Measurements from ENCODE around the gene PKP1.

Gene PKP1

GRCh38 chr1:201279313-201279712, 4.0 kb upstream of the PKP1 start:
- Histone ChIP-seq H3K9ac (no peak overlapping the region), H3K4me2 (no peak overlapping the region), H3K27ac (no peak overlapping the region), H4K20me1 (ENCODE audit: insufficient read depth) (no peaks in the 10 kb centered on the region), H2AFZ (ENCODE audit: low read depth) (no peak overlapping the region), H3K36me3 (ENCODE audit: insufficient read depth) (no peaks in the 10 kb centered on the region), H3K27me3 (ENCODE audit: insufficient read depth, low read depth) (no peaks in the 10 kb centered on the region), H3K4me1 (ENCODE audit: low read depth, poor library complexity, severe bottlenecking) (no peaks in the 10 kb centered on the region), H3K4me3 (IDR thresholded peaks at IDR 0.05; ENCODE audit: insufficient read depth, low read depth, low read length) (no peak overlapping the region), H3K79me2 (ENCODE audit: insufficient read depth, low read depth) (no peaks in the 10 kb centered on the region)
- TF ChIP-seq, protein P1, sequence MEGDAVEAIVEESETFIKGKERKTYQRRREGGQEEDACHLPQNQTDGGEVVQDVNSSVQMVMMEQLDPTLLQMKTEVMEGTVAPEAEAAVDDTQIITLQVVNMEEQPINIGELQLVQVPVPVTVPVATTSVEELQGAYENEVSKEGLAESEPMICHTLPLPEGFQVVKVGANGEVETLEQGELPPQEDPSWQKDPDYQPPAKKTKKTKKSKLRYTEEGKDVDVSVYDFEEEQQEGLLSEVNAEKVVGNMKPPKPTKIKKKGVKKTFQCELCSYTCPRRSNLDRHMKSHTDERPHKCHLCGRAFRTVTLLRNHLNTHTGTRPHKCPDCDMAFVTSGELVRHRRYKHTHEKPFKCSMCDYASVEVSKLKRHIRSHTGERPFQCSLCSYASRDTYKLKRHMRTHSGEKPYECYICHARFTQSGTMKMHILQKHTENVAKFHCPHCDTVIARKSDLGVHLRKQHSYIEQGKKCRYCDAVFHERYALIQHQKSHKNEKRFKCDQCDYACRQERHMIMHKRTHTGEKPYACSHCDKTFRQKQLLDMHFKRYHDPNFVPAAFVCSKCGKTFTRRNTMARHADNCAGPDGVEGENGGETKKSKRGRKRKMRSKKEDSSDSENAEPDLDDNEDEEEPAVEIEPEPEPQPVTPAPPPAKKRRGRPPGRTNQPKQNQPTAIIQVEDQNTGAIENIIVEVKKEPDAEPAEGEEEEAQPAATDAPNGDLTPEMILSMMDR (conservative IDR thresholded peaks at IDR 0.05; ENCODE audit: low read depth, low read length), result no peak

GRCh38 chr1:201280884-201281283, 2.4 kb upstream of the PKP1 start:
- TF ChIP-seq, protein P1 (conservative IDR thresholded peaks at IDR 0.05; ENCODE audit: low read depth, low read length), result no peak
- Histone ChIP-seq H3K36me3 (ENCODE audit: insufficient read depth) (no peaks in the 10 kb centered on the region), H3K79me2 (ENCODE audit: insufficient read depth, low read depth) (no peaks in the 10 kb centered on the region), H3K4me2 (no peak overlapping the region), H3K4me1 (ENCODE audit: low read depth, poor library complexity, severe bottlenecking) (no peaks in the 10 kb centered on the region), H3K9ac (no peak overlapping the region), H3K27ac (no peak overlapping the region), H3K27me3 (ENCODE audit: insufficient read depth, low read depth) (no peaks in the 10 kb centered on the region; the same call in 1 of the 2 replicates), H3K4me3 (IDR thresholded peaks at IDR 0.05; ENCODE audit: insufficient read depth, low read depth, low read length) (no peak overlapping the region), H2AFZ (ENCODE audit: low read depth) (no peak overlapping the region), H4K20me1 (ENCODE audit: insufficient read depth) (no peaks in the 10 kb centered on the region)

DNA sequence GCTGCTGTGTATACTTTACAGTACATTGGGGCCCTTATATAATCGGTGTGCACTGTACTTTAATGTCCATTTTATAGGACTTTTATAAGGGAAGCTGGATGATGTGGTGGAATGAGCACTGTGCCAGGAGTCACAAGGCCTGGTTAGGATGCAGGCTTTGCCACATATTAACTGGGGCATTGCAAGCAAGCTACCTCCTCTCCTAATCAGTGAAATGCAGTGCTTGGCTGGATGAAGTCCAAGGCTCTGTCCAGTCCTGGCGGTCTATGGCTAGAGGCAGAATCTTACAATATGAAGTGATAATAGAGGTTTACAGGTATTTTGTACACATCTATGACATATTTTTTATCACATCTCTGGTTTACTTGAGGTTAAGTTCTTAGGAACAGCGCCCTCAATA, 1.7 kb upstream of the PKP1 start:
- no peak overlapping the region for H3K9ac ChIP-seq
- TF ChIP-seq, protein P1 (conservative IDR thresholded peaks at IDR 0.05; ENCODE audit: low read depth, low read length), result no peak
- no peaks in the 10 kb centered on the region for H3K4me1 ChIP-seq (ENCODE audit: low read depth, poor library complexity, severe bottlenecking)
- H3K4me2 ChIP-seq, result no peak overlapping the region
- no peaks in the 10 kb centered on the region; the same call in 1 of the 2 replicates for H3K27me3 ChIP-seq (ENCODE audit: insufficient read depth, low read depth)
- no peaks in the 10 kb centered on the region for H4K20me1 ChIP-seq (ENCODE audit: insufficient read depth)
- no peak overlapping the region for H3K27ac ChIP-seq
- no peaks in the 10 kb centered on the region for H3K79me2 ChIP-seq (ENCODE audit: insufficient read depth, low read depth)
- no peaks in the 10 kb centered on the region for H3K36me3 ChIP-seq (ENCODE audit: insufficient read depth)
- H3K4me3 ChIP-seq (IDR thresholded peaks at IDR 0.05; ENCODE audit: insufficient read depth, low read depth, low read length), result no peak overlapping the region
- H2AFZ ChIP-seq (ENCODE audit: low read depth), result no peak overlapping the region

DNA sequence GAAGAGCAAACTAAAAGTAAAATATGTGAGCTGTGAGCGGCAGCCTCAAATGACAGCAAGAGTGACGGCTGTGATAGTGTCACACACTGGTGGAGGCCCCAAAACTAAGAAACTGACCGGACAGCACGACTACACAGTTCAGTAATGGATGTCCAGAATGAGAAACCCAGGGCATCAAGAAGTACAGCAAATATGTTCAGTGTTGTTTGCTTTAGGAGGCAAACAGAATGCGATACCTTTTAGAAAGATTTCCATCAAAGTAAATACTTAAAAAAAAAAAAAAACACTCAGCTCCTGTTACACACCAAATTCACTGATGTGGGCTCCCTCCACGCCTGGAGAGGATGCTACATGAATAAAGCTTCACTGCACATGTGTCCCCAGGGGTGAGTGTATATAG, 1.1 kb upstream of the PKP1 start:
- TF ChIP-seq, protein P1 (conservative IDR thresholded peaks at IDR 0.05; ENCODE audit: low read depth, low read length), result no peak
- H3K4me1 ChIP-seq (ENCODE audit: low read depth, poor library complexity, severe bottlenecking), result no peaks in the 10 kb centered on the region
- no peak overlapping the region for H3K4me3 ChIP-seq (IDR thresholded peaks at IDR 0.05; ENCODE audit: insufficient read depth, low read depth, low read length)
- no peaks in the 10 kb centered on the region for H3K36me3 ChIP-seq (ENCODE audit: insufficient read depth)
- no peak overlapping the region for H3K9ac ChIP-seq
- H2AFZ ChIP-seq (ENCODE audit: low read depth), result no peak overlapping the region
- no peak overlapping the region for H3K27ac ChIP-seq
- H3K4me2 ChIP-seq, result no peak overlapping the region
- H3K27me3 ChIP-seq (ENCODE audit: insufficient read depth, low read depth), result no peaks in the 10 kb centered on the region; the same call in 1 of the 2 replicates
- no peaks in the 10 kb centered on the region for H4K20me1 ChIP-seq (ENCODE audit: insufficient read depth)
- no peaks in the 10 kb centered on the region for H3K79me2 ChIP-seq (ENCODE audit: insufficient read depth, low read depth)

All from KMS-11 (cell line).